MM.1S (cell line): ENCODE measurements around the gene TRPT1.

Experiments
- DNase-seq: peaks from one replicate; pipeline ENCODE4 v3.0.0-alpha.2; 2015
- H2AFZ ChIP-seq: fragments of 300-600 bp; sonication (generic); 2 replicates; pipeline ENCODE4 v1.6.0; 2016; ENCODE audit warnings: antibody characterized with exemption, low read length
- H3F3A ChIP-seq: fragments of 300-600 bp; sonication (generic); 2 replicates; pipeline ENCODE4 v1.6.1; 2016; ENCODE audit warnings: mild to moderate bottlenecking, antibody characterized with exemption, low read length, moderate library complexity, mixed read lengths; ENCODE audit not compliant: insufficient read depth
- H3K27ac ChIP-seq: fragments of 300-600 bp; sonication (generic); 2 replicates; pipeline ENCODE4 v1.5.1; 2016; ENCODE audit warnings: mild to moderate bottlenecking, low read length
- H3K27me3 ChIP-seq: fragments of 300-600 bp; sonication (generic); replicated peaks from 2 replicates; pipeline ENCODE4 v1.6.0; 2016; ENCODE audit warnings: low read length; ENCODE audit not compliant: insufficient read depth
- H3K36me3 ChIP-seq: fragments of 300-600 bp; sonication (generic); replicated peaks from 2 replicates; pipeline ENCODE4 v1.6.1; 2016; ENCODE audit warnings: mild to moderate bottlenecking, low read length, mixed read lengths; ENCODE audit not compliant: insufficient read depth
- H3K4me1 ChIP-seq: fragments of 300-600 bp; sonication (generic); 2 replicates; pipeline ENCODE4 v1.6.1; 2016; ENCODE audit warnings: low read length, mixed read lengths
- H3K4me2 ChIP-seq: fragments of 300-600 bp; sonication (generic); 2 replicates; pipeline ENCODE4 v1.6.0; 2016; ENCODE audit warnings: low read depth, low read length
- H3K4me3 ChIP-seq: fragments of 300-600 bp; sonication (generic); 2 replicates; pipeline ENCODE4 v1.5.1; 2016; ENCODE audit warnings: low read length, mixed read lengths
- H3K79me2 ChIP-seq: fragments of 300-600 bp; sonication (generic); 2 replicates; pipeline ENCODE4 v1.6.1; 2016; ENCODE audit warnings: mixed run types, low read length, mixed read lengths
- H3K9ac ChIP-seq: fragments of 300-600 bp; sonication (generic); 2 replicates; pipeline ENCODE4 v1.6.1; 2016; ENCODE audit warnings: low read length, mixed read lengths
- H3K9me2 ChIP-seq: fragments of 300-600 bp; sonication (generic); replicated peaks from 2 replicates; pipeline ENCODE4 v1.6.1; 2016; ENCODE audit warnings: mild to moderate bottlenecking, low read length, mixed read lengths; ENCODE audit not compliant: insufficient read depth
- H3K9me3 ChIP-seq: fragments of 300-600 bp; sonication (generic); replicated peaks from 2 replicates; pipeline ENCODE4 v1.6.1; 2016; ENCODE audit warnings: mild to moderate bottlenecking, low read length, mixed read lengths; ENCODE audit not compliant: insufficient read depth
- H4K20me1 ChIP-seq: fragments of 300-600 bp; sonication (generic); 2 replicates; pipeline ENCODE4 v1.6.1; 2016; ENCODE audit warnings: mild to moderate bottlenecking, low read length, moderate library complexity, mixed read lengths; ENCODE audit not compliant: insufficient read depth
- EZH2 ChIP-seq: fragments of 300-600 bp; sonication (generic); optimal IDR thresholded peaks from 2 replicates; pipeline ENCODE3; 2017; ENCODE audit warnings: low read depth, mild to moderate bottlenecking, antibody characterized with exemption, low read length, mixed read lengths
- EZH2phosphoT487 ChIP-seq: fragments of 300-600 bp; sonication (generic); IDR thresholded peaks from 2 replicates; pipeline ENCODE4 v1.6.1; 2018; ENCODE audit warnings: antibody characterized with exemption, low read length
- TF ChIP-seq, protein P1 (sequence below): fragments of 300-600 bp; sonication (generic); IDR thresholded peaks from 2 replicates; pipeline ENCODE4 v1.5.1; 2016; ENCODE audit warnings: antibody characterized with exemption, low read length, mixed read lengths

Gene TRPT1

DNA sequence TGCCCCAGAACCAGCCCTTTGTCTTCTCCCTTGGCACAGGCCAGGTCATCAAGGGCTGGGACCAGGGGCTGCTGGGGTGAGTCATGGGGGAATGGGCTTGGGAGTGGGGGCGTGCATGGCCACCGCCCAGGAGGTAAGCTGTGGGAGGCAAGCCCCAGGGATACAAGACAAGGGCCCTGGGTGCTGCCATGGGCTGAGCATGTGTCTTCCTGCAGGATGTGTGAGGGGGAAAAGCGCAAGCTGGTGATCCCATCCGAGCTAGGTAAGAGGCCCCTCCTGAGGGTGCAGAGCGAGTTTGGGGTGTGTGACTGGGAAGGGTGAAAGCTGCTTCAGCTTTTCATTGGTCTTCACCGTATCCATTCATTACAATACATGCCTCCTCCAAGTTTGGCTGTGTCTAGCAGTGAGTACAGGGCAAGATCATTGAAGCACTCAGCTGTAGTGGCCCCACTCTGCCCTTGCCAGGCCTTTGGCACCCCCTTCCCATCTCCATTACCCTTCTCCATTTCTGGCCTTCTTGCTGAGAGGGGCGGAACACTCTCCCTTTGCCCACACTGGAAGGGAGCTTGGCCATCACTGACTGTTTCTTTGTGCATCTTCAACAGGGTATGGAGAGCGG, 17.4 kb upstream of the TRPT1 start:
- Histone ChIP-seq H3K9me3 (no peaks in the 10 kb centered on the region), H3K27me3 (no peaks in the 10 kb centered on the region), H3K9ac (no peak overlapping the region), H3F3A (peaks cover 34% of the 10 kb centered on the region), H3K9me2 (no peaks in the 10 kb centered on the region), H4K20me1 (no peaks in the 10 kb centered on the region), H3K36me3 (no peaks in the 10 kb centered on the region), H2AFZ (no peak overlapping the region), H3K4me3 (no peak overlapping the region), H3K4me1 (peaks cover 23% of the 10 kb centered on the region), H3K27ac (no peak overlapping the region), H3K4me2 (no peak overlapping the region), H3K79me2 (peaks cover 40% of the 10 kb centered on the region)
- no peak for DNase-seq
- TF ChIP-seq, protein P1, sequence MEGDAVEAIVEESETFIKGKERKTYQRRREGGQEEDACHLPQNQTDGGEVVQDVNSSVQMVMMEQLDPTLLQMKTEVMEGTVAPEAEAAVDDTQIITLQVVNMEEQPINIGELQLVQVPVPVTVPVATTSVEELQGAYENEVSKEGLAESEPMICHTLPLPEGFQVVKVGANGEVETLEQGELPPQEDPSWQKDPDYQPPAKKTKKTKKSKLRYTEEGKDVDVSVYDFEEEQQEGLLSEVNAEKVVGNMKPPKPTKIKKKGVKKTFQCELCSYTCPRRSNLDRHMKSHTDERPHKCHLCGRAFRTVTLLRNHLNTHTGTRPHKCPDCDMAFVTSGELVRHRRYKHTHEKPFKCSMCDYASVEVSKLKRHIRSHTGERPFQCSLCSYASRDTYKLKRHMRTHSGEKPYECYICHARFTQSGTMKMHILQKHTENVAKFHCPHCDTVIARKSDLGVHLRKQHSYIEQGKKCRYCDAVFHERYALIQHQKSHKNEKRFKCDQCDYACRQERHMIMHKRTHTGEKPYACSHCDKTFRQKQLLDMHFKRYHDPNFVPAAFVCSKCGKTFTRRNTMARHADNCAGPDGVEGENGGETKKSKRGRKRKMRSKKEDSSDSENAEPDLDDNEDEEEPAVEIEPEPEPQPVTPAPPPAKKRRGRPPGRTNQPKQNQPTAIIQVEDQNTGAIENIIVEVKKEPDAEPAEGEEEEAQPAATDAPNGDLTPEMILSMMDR: no peak
- TF ChIP-seq EZH2 (no peak), EZH2phosphoT487 (no peak)

DNA sequence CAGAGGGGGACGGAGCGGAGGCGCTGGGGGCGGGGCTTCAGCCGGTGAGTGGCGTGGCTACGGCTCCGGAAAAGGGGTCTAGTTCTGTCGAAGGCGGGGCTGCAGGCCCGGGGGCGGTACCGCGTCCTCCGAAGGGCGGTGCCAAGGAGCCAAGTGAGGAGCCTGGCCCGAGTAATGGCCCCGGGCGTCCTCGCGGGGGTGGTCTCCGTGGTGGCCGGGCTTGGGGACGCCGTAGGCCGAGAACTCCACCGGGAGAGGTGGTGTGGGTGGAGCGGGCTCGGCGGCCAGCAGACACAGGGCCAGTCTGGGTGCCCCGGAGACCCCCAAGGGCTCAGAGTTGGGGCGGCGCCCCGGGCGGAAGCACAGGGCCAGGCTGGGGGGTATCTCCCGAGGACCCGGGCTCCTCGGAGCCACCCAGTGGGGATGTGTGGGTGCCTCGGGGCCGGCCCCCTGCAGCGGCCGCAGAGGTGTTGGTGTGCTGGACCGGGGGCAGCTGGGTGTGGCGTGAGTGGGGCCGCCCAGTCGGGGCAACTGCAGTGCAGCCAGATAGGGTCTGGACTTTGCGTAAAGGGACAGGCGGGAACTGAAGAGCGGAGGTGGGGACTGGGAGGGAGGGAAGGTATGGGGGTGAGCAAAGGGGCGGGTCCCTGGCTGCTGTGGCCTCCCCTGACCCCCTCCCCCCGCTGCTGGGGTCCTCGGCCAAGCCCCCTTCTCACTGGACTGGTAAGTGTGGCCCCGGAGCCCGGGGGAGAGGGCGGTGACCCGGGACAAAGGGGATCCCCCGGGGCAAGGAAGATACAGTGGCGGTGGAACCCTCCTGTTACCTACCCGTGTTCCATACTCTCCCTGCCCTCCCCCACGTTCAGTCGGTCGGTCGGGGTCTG, 15.7 kb upstream of the TRPT1 start:
- H3K79me2 ChIP-seq: peaks cover 38% of the 10 kb centered on the region
- H3K4me2 ChIP-seq: peak overlapping the region; percentile 98
- H4K20me1 ChIP-seq: no peaks in the 10 kb centered on the region
- peak overlapping the region; percentile 94 for H3K4me3 ChIP-seq
- H3K9ac ChIP-seq: peak overlapping the region; percentile 84
- H3K27ac ChIP-seq: peak overlapping the region; percentile 95; the same call in 1 of the 2 replicates
- H2AFZ ChIP-seq: peak overlapping the region; percentile 61; the same call in 1 of the 2 replicates
- peak; percentile 97 for DNase-seq
- H3K4me1 ChIP-seq: peaks cover 23% of the 10 kb centered on the region
- H3K27me3 ChIP-seq: no peaks in the 10 kb centered on the region
- H3K36me3 ChIP-seq: no peaks in the 10 kb centered on the region
- H3F3A ChIP-seq: peaks cover 30% of the 10 kb centered on the region
- no peaks in the 10 kb centered on the region for H3K9me2 ChIP-seq
- no peaks in the 10 kb centered on the region for H3K9me3 ChIP-seq
- no peak for TF ChIP-seq EZH2phosphoT487
- TF ChIP-seq, protein P1: no peak
- no peak for TF ChIP-seq EZH2

DNA sequence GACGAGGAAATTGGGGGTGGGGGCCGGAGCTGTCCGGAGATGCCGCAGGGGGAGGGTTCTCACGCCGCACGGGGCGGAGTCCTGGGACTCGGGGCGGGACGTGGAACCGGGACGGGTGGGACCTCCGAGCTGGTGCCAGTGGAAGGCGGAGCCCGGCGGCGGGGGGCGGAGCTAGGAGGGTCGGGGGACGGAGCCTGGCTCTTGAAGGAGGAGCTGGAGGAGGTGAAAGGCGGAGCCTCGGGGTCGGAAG, 15.2 kb upstream of the TRPT1 start:
- TF ChIP-seq, protein P1: no peak
- TF ChIP-seq EZH2phosphoT487: no peak
- TF ChIP-seq EZH2: no peak
- DNase-seq: no peak
- H3K27me3 ChIP-seq: no peaks in the 10 kb centered on the region
- H2AFZ ChIP-seq: peak overlapping the region; percentile 20; the same call in 1 of the 2 replicates
- peak overlapping the region; percentile 97; the same call in 1 of the 2 replicates for H3K4me2 ChIP-seq
- peaks cover 36% of the 10 kb centered on the region for H3K79me2 ChIP-seq
- H3K9ac ChIP-seq: peak overlapping the region; percentile 95
- H3K36me3 ChIP-seq: no peaks in the 10 kb centered on the region
- no peaks in the 10 kb centered on the region for H3K9me2 ChIP-seq
- peak overlapping the region; percentile 95 for H3K27ac ChIP-seq
- H3K4me1 ChIP-seq: peaks cover 23% of the 10 kb centered on the region
- peaks cover 30% of the 10 kb centered on the region for H3F3A ChIP-seq
- no peaks in the 10 kb centered on the region for H4K20me1 ChIP-seq
- H3K4me3 ChIP-seq: peak overlapping the region; percentile 73
- no peaks in the 10 kb centered on the region for H3K9me3 ChIP-seq
